Measurements from ENCODE around the gene RBKS.
"Not testable (repeated sequence)": the region's sequence is repeated elsewhere in the genome, so short reads cannot be mapped to it uniquely, and the experiment has no call there.

RBKS gene

DNA sequence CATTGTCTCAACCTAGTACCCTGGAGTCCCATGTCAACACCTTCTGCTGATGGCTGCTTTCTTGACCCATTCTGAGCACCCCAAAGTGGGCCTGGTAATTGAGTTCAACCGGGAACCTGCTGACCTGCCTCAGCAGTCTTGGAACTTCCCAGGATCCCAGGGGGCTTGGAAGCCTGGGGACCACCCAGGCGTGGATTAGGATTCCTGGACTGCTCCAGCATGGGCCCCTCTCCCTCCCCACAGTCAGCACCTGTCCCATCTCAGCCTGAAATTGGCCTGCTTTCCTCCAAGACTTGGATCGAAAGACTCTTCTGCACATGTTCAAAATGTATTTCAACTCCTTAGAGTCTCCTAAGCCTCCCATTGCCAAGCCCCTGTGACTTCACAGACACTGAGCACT, 134.1 kb downstream of the RBKS start:
- DNase-seq: no peak

DNA sequence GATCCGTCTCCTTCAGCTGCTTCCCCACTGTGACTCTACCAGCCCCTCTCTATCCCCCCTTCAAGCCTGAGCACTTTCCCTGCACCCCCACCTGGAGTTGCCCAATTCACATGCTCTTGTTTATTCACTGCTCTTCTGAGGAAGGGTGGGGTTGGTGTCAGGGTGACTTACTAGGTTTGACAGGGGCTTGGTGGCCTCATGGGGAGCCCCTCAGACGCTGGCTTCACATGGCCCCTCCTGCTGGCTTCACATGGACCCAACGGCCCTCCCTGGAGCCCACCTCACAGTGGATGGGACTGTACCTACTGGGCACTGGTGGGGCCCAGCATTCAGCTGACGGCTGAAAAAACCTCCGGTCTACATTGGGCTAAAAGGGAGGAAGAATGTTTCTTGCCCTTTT, 135.4 kb downstream of the RBKS start:
- DNase-seq: no peak

DNA sequence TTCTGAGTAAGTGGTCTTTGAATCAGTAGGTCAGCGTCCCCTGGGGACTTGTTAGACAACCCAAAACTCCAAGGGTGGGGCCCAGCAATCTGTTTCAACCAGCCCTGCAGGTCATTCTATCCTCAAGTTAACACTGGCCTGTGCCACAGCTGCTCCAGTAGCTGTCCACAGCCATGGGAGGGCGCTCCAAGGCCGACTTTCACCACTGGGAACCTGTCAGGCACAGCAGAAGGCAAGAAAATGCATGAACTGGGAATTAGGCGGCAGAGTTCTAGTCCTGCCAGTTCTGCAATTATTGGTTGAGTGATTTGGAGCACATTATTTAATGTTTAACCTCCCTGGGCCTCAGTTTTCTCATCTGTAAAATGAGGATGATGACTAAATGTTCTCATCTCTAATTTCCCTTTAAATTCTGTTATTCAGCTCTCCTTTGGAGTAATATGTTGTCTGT, 136.0 kb downstream of the RBKS start:
- DNase-seq: peak; percentile 3

DNA sequence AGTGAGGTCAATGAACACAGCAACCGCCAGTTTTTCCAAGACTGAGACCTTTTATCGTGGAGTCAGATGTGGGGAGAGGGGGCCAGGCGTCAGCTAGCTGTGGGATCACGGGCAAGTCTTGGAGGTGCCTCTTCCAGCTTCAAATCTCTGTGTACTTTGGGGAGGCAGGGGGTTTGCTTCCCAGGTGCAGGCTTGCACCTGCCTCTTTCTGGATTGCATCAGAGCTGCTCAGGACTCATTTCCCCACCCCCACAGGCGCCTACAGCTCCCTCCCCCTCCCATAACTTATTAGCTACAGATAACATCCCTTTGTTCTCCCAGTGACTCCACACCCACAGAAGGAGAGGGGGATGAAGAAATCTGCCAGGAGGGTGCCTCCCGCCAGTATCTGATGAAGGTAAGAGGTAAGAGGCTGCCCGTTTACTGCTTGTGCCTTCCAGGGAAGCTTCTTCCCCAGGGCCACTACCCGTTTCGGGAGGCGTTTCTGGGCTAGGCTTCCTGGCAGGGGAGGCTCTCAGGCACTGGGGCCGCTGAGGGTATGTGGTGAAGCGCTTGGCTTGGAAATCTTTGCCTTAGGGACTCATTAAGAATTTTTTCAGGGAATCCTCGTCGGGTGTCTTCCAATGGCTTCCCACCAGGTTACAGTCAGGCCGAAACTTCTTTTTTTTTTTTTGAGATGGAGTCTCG, 137.5 kb downstream of the RBKS start:
- no peak for DNase-seq

DNA sequence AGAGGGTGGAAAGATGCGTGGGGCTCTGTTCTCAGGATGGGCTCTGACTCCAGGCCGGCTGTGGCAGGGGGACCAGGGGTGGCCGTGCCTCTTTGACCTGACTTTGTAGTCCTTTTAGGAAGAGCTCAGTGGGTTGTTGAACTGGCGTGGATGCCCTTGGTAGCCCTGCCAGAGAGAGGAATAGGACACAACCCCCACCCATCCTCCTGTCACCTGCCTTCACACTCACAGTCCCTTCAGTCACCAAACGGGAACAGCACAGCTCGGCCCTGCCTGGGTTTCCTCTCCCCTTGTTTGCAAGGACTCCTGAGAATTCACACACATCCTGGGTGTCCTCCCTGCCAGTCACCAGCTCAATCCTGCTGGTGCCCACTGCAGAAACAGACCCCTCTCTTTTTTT, 138.8 kb downstream of the RBKS start:
- no peak for DNase-seq

DNA sequence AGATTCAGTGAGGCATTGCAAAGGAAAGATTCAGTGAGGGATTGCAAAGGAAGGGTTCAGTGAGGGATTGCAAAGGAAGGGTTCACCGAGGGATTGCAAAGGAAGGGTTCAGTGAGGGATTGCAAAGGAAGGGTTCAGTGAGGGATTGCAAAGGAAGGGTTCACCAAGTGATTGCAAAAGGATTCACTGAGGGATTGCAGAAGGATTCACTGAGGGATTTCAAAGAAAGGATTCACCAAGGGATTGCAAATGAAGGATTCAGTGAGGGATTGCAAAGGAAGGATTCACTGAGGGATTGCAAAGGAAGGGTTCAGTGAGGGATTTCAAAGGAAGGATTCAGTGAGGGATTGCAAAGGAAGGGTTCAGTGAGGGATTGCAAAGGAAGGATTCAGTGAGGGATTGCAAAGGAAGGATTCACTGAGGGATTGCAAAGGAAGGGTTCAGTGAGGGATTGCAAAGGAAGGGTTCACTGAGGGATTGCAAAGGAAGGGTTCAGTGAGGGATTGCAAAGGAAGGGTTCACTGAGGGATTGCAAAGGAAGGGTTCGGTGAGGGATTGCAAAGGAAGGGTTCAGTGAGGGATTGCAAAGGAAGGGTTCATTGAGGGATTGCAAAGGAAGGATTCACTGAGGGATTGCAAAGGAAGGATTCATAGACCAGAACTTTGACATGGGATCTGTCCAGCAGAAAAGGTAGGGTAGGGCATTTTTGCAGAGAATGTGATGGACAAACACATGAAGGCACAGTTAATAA, 141.2 kb downstream of the RBKS start:
- not testable (repeated sequence) for DNase-seq

DNA sequence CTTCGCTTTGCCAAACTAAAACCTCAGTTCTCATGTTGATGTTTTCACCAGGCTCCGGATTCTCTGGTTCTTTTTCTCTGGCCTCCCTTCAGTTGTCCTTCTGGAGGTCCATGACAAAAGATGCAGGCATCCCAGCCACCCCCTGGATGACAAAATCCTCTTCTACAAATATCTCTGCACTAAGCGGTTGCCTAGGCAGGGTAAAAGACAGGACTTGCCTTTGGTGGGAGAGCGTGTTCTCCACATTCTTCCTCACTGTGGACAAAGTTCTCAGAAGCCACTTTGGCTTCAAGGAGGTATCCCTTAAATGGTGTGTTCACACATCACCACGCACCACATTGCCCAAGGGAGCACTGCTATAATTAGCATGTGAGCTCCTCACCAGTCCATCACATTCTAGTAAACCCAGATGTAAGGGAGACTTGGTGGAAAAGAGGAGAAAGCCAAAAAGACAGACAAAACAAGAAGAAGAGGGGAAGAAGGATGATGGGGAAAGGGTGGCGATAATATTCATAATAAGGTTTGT, 142.3 kb downstream of the RBKS start:
- no peak for DNase-seq

DNA sequence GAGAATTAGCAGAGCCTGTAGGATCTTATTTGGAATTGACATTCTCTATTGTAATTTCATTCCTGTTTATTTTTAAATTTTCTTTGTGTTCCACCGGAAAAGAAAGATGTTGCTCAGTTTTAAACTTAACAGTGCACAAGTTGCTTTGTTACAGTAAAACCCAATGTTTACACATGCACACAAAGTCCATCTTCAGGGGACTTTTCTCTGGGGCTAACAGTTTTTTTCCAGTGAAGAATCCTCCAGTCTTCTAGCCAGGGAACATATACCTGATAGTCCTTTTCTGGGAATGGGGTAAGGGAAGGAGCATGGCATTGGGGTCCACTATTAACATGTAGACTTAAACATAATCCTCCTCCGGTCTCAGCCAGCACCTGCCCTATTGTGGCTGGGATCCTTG, 143.9 kb downstream of the RBKS start:
- no peak for DNase-seq

DNA sequence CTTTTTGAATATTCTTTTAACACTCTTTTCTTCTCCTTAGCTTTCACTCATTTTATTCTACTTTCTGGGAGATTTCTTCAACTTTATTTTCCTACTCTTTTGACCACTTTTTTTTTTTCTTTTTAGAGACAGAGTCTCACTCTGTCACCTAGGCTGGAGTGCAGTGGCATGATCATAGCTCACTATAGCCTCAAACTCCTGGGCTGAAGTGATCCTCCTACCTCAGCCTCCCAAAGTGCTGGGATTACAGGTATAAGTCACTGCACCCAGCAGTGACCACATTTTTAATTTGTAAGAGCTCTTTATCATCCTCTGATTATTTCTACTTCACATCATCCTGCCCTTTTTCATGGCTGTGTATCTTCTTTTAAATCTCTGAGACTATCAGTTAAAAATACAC, 144.7 kb downstream of the RBKS start:
- DNase-seq: not testable (repeated sequence)

DNA sequence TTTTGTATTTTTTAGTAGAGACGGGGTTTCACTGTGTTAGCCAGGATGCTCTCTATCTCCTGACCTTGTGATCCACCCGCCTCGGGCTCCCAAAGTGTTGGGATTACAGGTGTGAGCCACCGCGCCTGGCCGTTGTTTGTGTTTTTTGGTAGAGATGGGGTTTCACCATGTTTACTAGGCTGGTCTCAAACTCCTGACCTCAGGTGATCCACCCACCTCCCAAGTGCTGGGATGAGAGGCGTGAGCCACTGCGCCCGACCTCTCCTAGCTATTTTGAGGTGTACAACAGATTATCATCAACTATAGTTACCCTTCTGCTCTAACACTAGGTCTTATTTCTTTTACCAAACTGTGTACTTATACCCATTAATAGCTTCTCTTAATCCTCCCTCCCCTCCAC, 147.6 kb downstream of the RBKS start:
- no peak for DNase-seq

DNA sequence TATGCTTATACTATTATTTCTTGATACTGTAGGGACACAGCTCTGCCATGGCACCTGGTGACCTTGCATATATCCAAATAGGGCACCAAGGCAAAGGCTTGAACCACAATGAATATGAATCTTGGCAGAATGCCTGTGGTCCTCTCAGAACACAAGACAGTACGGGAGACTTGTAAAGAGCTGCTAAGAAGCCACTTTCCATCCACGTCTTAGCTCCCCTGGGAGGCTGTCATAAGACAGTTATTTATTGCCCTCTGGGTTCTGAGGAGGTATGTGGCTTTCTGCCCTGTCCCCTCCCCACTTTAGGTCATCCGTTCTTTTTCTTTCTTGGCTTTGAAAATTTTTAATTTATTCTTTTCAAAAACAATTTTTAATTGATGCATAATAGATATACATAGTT, 148.5 kb downstream of the RBKS start:
- DNase-seq: no peak

DNA sequence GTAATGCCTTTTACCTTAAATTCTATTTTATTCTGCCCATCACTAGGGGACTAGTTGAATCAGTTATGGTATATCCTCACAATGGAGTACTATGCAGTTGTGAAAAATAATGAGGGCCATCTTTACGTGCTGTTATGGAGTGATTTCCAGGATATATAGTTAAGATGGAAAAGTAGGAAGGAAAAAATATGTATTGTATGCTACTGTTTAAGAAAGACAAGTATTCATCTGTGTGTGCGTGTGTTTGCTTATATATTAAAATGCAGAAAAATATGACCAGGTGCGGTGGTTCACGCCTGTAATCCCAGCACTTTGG, 151.2 kb downstream of the RBKS start:
- DNase-seq: no peak

DNA sequence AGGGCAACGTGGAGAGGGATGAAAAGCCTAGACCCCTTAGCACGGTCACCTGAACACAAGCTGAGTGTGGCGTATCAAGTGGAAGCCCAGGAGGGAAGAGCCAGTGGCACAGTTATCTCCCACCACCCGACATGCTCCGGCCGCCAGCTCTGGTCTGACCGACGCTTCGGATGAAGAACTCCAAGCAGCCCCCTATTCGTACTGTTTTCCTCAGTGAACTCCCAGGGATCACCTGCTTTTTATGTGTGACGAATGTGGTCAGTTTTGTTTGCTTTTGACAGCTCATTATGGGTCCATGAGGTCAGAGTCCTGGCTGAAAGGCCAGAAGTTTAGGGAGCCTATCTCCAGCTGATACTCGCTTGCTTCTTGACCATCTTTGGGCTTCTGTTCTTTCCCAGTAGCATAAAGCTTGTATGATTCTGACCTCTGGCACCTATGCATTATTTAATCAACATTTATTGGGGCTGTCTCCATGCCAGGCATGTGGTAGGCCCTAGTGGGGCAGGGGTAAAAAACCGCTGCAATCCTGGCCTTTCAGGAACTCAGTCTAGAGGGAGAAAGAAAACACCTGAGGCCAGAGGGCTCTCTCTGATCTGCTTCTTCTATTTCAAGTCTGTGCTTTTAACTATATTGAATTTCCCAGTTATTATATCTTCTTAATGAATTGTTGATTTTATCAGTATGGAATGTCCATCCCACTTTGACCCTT, 151.7 kb downstream of the RBKS start:
- no peak for DNase-seq

DNA sequence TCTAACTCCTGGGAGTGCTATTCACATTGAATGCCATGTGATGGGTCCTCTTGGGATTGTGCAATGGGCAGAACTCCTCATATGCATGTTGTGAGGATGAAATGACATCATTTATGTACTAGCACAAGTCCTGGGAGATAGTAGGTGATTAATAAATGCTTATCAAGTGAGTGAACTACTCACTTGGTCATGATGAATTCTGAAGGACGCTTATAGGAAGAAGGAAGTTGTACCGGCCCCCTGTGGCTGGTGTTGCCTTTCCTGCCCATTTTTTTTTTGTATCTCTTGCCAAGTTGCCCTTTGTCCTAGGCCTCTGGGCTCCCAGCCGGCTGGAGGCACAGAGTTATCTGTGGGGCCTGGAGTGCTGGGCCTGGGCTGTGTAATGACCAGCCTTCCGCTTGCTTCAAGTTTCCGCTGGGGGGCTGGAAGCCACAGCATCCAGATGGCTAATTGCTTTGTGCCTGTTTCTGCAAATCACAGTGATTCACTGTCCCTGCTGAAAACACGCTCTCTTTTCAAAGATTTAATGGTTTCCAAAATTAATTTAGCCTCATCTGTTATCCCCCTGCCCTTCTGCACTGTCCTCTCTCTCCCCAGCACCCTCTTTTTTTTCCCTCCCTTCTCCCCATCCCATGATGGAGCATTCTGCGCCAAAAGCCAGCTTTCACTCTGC, 152.4 kb downstream of the RBKS start:
- DNase-seq: no peak

DNA sequence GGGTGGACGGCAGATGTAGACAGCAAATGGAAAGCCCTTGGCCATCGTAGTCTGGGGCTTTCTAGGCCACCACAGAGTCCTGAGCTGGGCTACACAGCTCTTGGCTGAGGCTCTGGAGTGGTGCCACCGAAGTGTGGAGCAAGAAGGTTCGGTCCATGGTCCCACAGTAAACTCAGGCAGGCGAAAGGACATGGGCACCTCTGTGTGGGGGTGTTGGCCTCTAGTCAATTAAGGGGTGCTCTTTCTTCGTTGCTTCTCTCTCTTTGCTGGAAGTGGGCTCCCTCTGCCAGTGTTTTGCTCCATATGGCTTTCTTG, 153.3 kb downstream of the RBKS start:
- DNase-seq: no peak

DNA sequence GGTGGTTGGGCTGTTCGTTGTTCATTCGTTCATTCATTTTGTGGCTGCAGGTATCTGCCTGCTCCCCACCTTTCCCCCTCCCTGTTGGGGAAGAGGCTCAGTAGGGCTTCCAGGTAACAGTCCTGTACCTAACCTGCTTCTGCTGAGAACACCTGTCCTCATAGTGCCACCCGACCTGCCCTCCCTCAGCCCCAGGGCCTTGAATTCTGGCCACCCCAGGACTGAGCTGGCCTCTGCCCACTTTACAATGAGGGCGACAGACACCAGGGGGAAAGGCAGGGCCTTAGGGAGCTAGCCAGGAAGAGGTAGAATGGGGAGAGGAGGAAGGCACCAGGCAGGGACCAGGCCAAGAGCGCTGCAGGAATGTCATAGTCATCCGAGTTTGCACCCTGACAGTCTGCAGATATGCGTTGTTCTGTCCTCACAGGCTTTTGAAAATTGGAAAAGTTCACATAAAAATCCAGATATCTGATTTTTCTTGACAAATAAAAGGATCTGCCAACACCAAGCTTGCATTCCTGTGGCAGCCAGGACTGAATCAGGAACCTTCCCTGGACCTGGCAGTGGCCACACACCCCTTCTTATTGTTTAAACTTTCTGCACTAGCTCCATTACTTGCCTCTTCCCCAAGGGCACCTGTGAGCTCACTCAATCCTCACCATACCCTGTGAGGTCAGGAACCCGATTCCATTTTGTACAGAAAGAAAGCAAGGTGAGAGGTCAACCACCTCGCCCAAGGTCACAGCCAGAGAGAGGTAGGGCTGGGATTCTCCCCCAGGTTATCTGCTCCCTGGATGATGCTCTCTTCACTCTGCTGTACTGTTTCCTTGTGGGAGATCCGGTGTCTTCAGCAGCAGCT, 153.9 kb downstream of the RBKS start:
- no peak for DNase-seq

DNA sequence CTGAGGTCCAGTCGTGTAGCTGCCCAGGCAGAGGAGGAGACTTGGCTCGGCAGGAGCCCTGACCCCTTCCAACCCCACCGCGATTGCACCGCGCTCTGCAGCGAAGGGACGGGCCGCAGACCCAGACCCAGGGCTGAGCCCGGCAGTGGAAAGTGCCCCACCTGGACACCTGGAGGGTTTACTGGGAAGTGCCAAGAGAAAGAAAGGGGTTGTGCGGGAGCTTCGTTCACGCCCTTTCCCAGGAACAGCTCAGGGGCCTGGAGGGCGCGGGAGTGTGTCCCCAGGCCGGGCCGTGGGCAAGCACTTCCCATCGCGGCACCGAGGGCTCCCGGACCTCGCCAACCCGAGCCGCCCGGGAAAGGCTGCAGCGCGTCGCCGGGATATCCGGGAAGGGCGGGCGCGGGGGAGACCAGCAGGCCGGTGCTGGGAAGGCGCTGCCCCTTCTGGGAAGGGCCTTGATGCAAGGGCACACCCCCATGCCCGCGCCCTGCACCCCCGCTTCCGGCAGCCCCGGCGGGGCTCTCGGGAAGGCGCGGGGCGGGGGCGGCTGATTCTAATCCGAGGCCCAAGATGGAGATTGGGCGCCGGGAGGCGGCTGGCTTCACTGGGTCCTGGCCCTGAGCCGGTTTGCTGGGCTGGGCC, 154.8 kb downstream of the RBKS start:
- peak; percentile 36 for DNase-seq

DNA sequence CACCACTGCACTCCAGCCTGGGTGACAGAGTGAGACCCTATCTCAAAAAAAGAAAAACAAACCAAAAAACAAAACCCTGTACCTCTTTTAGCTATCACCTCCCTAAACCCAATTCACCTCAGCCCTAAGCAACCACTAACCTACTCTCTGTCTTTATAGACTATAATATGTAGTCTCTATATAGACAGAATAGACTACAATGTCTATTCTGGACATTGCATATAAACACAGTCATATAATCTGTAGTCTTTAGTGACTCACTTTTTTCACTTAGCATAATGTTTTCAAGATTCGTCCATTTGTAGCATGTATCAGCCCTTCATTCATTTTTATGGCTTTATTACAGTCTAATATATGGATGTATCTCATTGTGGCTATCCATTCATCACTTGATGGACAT, 155.9 kb downstream of the RBKS start:
- DNase-seq: no peak
